ENCODE measurements around the gene RIPOR3.
"Not testable (repeated sequence)": the region's sequence is repeated elsewhere in the genome, so short reads cannot be mapped to it uniquely, and the experiment has no call there.

RIPOR3 gene

GRCh38 chr20:50605136-50605535, 86.2 kb downstream of the RIPOR3 start:
- no peak for DNase-seq

- no peak for DNase-seq
These were observed 86.9 kb downstream of the RIPOR3 start for GRCh38 chr20:50604451-50604850.

DNA sequence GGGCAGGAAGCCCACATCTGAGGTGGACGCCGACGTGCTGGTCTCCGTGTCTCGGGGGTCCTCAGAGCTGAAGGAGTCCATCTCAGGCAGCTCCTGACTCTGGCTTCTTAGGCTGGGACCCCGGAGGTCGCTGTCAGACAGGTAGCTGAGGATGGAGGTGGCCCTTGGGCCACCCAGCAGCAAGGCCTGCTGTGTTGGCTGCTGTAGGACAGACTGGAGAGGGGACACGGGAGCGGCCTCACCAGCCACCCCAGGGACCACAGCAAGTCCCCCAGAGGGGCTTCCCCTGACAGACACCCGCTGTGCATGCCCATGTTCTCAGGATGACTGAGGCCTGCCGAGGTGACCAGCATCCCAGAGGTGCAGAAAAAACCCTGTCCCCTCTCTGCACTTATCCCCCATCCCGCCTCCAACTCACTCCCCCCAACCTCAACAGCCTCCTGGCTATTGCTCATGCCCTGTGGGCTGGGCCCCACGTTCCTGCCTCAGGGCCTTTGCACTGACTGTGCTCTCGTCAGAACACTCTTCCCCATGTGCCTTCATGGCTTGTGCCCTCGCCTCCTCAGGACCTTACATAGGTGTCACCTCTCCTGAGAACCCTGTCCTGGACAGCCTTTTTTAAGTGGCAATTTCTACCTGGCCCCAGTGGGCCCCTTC, 88.8 kb downstream of the RIPOR3 start:
- DNase-seq, result no peak

DNA sequence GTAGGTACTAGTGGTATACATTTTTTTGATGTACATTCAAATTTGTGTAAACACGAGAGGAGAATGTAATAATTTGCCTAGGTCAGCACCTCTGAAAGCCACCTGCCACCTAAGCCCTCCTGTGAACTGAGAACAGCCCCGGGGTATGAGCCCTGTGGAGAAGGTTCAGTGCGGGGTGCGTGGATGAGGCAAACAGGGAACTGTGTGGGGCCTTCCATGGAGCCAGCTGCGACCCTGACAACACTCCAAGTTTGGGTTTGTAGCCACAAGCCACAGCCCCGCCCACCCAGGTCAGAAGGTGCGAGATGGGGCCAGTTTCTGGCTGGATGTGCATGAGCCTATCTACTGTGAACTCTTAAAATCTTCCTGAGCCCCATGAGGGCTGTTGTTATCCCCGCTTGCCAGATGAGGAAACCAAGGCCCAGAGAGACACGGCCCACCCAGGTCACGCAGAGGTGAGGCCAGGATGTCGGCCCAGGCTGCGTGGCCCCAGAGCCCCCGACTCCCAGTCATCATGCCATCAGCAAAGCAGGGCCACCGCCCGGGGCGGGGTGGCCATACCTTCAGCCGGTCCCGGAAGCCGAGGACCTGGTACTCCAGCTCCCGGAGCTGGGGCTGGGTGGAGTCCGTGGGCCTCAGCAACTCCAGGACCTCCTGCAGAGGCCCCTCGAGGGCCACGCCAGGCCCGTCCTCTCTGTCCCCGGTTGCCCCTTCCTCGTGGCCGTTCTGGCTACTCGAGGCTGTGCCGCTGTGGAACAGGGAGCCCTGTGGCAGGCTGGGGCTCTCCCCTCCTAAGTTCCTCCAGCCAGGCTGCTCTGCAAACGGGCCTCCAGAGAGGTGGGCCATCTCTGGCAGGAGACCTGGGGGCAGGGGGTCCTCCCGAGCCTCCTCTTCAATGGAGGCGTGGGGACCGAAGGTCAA, 89.6 kb downstream of the RIPOR3 start:
- DNase-seq, result no peak

DNA sequence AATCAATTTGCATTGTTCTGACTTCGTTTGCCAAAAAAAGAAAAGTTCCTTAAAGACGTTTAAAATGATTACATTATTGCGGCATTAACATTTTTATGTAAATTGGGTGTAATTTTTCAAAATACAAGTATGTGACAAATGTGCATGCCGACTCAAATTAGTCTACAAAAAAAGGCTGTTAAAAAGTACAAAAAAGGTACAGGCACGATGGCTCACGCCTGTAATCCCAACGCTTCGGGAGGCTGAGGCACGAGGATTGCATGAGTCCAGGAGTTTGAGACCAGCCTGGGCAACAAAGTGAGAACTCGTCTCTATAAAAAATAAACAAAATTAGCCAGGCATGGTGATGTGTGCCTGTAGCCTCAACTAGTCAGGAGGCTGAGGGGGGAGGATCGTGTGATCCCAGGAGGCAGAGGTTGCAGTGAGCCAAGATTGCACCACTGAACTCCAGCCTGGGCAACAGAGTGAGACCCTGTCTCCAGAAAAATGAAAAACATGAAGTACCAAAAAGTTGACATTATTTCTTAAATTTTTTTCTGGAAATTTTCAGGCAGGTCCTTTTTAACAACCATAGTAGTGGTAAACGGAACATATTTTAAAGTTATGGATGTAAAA, 91.0 kb downstream of the RIPOR3 start:
- no peak for DNase-seq

- DNase-seq, result not testable (repeated sequence)
These were observed 92.6 kb downstream of the RIPOR3 start for GRCh38 chr20:50598768-50599167.

GRCh38 chr20:50598074-50598473, 93.3 kb downstream of the RIPOR3 start:
- no peak for DNase-seq

- no peak for DNase-seq
These were observed 93.9 kb downstream of the RIPOR3 start for GRCh38 chr20:50597406-50597969.

GRCh38 chr20:50596694-50597021, 94.7 kb downstream of the RIPOR3 start:
- DNase-seq, result no peak

DNA sequence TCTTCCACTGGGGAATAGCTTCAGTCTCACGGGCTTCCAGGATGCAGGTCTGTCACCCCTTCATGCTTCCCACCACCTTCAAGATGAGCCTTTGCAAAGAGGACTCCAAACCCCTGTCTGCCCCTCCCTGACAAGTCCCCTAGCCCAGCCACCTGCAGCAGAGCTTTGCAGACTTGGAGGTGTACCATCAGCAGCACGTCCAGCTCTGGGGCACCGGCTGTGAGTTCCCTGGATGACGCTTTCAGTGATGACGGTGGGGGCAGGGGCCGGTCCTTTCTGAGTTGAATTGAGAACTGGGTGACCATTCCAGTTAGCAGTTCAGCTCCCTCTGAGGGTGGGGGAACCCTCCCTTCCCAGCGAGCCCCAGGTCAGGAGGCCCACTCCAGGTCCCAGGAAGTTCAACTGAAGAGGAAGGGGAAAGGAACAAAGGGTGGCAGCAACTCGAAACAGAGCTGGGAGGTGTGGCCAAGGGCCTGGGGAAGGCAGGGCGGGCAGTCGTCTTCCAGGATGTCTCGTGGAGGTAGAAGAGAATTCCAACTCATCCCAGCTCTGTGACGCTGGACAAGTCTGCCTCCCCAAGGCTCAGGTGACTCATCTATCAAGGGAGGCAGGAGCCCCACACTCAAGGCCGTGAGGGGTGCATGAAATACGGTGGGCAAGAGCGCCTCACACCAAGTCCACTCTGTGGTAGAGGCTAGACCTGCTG, 95.2 kb downstream of the RIPOR3 start:
- DNase-seq, result peak in 1 of 2 experiments; percentile 27

- DNase-seq, result no peak
These were observed 95.9 kb downstream of the RIPOR3 start for GRCh38 chr20:50595433-50595895.

DNA sequence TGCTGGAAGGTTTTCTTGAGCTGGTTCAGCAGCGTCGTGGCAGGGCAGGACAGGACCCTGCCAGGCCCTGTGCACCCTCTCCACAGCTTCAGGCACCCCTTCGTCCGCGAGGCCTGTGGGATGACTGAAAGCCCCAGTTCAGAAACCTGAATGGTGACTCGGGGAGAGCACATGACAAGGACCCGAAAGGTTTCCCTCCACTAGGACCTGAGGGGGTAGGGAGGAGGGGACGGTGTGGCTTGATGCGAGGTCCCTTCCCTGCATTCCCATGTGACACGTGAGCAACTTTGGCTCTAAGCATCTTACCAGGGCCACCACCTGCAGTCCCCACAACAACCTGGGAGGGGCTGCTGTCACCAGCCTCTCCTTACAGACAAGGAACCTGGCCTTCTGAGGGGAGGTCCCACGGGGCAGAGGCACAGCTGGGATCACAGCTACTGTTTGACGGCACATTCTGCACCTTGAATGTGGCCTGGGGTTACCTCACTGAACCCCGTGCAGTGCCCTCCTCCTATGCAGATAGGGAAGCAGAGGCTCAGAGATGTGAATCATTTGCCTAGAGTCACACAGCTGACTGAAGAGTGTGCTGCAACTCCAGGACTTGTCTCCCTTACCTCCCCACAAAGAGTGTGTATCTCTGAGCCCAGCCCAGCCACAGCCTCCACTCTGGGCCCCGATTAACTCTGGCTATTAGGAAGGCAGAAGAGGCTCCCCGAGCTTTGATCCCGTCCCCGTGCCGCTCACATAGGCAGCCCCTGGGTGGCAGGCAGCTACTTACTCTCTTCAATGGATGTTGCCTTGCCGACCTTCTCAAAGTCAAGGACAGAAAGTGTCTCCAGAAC, 96.5 kb downstream of the RIPOR3 start:
- DNase-seq, result no peak

GRCh38 chr20:50594231-50594590, 97.1 kb downstream of the RIPOR3 start:
- DNase-seq, result no peak

DNA sequence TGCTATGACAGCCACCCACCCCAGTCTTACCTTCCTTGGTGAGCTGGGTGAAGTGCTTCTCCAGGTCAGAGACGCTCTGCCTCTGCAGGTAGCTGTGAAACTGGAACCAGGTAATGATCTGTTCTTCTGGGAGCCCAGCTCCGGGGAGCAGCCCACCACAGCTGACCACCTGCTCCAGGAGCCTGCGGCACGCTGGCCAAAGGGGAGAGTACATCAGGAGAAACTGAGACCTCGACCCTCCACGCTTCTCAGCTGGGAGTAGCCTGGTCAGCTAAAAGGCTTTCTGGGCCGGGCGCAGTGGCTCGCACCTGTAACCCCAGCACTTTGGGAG, 98.4 kb downstream of the RIPOR3 start:
- no peak for DNase-seq

DNA sequence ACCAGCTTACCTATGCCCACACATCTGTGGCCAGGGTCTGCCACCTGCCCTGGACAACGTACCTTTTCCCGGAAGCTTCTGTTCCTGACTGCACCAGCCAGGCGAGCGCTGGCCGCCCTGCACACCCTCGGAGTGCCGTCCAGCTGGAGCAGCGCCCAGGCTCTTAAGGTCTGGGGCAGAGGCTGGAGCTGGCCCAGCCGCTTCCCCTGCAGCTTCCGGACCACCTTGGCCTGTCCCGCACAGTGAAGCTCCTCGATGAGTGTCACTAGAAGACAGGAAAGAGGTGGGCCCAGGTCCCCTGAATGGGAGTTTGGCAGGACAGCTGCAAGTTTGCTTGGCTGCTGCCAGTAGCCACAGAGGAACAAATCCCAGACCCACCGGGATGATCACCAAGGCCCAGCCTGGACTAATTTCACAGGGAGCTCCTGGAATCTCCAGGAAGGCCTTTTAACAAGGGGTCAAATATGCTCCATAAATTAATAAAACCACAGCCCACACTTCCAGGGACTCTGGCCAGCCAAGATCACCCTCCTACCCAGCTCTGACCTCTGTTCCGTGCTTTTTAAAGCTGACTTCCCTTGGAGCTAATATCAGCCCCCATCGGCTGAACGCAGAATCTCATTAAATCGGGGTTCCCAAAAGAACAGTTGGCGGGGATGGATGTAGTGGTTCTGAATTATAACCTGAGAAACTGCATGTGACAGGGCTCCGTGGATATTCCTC, 98.9 kb downstream of the RIPOR3 start:
- DNase-seq, result no peak

DNA sequence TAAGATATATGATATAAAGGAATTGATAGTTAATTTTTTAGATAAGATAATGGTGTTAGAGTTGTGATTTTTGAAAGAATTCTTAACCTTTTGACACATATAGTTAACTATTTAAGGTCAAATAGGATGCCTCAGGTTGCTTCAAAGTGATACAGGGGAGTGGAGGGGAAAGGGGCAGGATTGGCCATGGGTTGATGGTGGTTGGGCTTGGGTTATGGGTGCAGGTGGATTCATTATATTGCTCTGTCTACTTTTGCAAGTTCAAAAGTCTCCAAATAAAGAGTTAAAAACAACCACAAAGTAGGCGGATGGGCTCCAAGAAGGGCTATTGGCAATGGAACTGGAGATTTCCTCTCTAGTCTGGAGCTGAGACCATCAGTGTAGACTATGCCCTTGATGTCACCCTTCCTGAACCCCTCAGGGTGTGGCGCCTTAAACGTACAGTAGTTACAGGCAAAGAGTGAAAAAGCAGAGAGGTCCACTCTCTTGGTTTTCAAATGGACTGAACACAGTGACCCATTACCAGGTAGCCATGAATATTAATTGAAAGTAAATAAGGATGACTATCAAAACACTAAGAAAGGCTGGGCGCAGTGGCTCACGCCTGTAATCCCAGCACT, 100.0 kb downstream of the RIPOR3 start:
- DNase-seq, result no peak

DNA sequence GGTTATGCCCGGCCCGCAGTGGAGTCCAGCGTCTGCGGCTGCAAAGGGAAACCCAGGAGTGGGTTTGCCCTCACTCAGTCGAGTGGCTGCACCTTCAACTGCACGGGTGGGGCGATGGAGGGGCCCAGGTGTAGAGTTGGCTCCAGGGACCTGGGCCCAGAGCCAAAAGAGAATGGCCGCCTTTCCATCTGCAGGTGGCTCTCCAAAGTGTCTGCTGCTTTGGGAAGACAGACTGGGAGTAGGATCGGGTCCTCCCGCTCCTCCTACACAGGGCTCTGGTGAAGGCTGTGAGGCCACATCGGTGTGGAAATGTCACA, 101.0 kb downstream of the RIPOR3 start:
- no peak for DNase-seq

DNA sequence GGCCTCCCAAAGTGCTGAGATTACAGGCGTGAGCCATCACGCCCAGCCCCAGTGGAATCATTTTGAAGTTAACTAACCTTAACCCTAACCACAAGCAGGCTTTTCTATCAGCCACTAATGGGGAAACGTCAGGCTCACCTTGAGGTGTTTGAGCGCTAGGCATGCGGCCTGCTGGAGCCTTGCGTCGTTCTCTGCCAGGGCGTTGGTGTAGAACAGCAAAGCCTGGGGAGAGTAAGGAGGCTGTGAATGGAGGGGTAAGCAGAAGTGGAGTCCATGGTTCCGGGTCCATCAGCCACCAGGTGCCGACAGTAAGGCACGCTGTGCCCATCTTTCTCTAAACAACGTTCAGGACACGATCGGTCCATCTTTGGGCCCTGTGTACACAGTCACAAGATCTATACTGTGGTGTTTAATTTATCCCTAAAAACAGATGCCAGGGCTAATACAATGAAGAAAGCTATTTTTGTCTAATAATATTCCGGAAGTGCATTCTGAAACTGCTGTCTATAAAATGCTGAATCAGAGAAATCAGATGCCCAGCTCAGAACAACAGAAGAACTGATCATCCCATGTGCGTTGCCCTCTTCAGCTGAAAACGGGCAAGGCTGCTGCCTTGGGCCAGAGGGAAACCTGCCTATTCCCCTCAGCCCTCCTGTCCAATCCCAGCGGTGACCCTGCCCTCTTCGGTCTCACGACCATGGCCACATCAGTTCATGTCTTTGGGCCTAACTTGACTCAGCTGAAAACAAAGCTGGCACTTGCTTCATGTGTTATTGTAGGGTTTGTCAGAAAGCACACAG, 101.6 kb downstream of the RIPOR3 start:
- no peak for DNase-seq

GRCh38 chr20:50588034-50588736, 103.2 kb downstream of the RIPOR3 start:
- peak; percentile 33 to 73 for DNase-seq
